CD4-positive, alpha-beta T cell (primary cell): ENCODE data around the gene TMEM215. TPM values are rescaled to one million over a fixed set of nuclear protein-coding genes. Genes with fewer than 3 reads are reported as not detected.

ENCODE experiments used
- ATAC-seq: fragments of 200-7000 bp; cut with Tn5 transposase; one replicate; pipeline ENCODE4 v1.10.0; 2022; ENCODE audit warnings: mild to moderate bottlenecking; ENCODE audit not compliant: poor library complexity
- CTCF ChIA-PET: fragments of 350-600 bp; sonication (Branson Sonifier 250); formaldehyde crosslinking; loops from one replicate; lab custom pipeline; 2021; ENCODE audit warnings: antibody characterized with exemption, inconsistent platforms; lab: Charles Lee
- POLR2A ChIA-PET: fragments of 350-600 bp; sonication (Branson Sonifier 250); formaldehyde crosslinking; loops from one replicate; lab custom pipeline; 2021; ENCODE audit warnings: antibody characterized with exemption, inconsistent platforms; lab: Charles Lee
- DNase-seq, 14 experiments: peaks; one replicate each; pipeline ENCODE4 v3.0.0-alpha.2; 2013 to 2020; ENCODE audit warnings: mixed read lengths in 2 of 14
- H3K27ac ChIP-seq, 2 donors: one replicate each; pipeline versions ENCODE4 v1.5.1 to v1.7.0; 2013; ENCODE audit warnings: low read length in 2 of 2, low read depth in 1 of 2, mild to moderate bottlenecking in 1 of 2
- H3K27me3 ChIP-seq, 2 experiments: 1 replicate in 1 of 2; 2 replicates in 1 of 2; pipeline versions ENCODE4 v1.6.1 to v1.7.0; 2013; ENCODE audit warnings: low read length in 2 of 2, control low read depth in 1 of 2, mild to moderate bottlenecking in 1 of 2, moderate library complexity in 1 of 2; ENCODE audit not compliant: insufficient read depth in 2 of 2, control insufficient read depth in 1 of 2
- H3K36me3 ChIP-seq: one replicate; pipeline ENCODE4 v1.6.1; 2013; ENCODE audit warnings: low read length, control low read depth; ENCODE audit not compliant: insufficient read depth
- H3K4me1 ChIP-seq: one replicate; pipeline ENCODE4 v1.6.1; 2013; ENCODE audit warnings: low read length, control low read depth; ENCODE audit not compliant: insufficient read depth
- H3K4me3 ChIP-seq: one replicate; pipeline ENCODE4 v1.5.1; 2013; ENCODE audit warnings: mild to moderate bottlenecking, low read length, moderate library complexity
- H3K9me3 ChIP-seq, 2 experiments: 1 replicate in 1 of 2; 2 replicates in 1 of 2; pipeline versions ENCODE4 v1.6.1 to v1.7.0; 2013; ENCODE audit warnings: low read length in 2 of 2, mild to moderate bottlenecking in 2 of 2, control low read depth in 1 of 2, moderate library complexity in 1 of 2; ENCODE audit not compliant: control insufficient read depth in 1 of 2, insufficient read depth in 1 of 2
- H3K27ac Mint-ChIP-seq: one replicate; pipeline ENCODE4 v1.8.0; 2020; ENCODE audit warnings: mixed read lengths
- H3K27me3 Mint-ChIP-seq: one replicate; pipeline ENCODE4 v1.8.0; 2021; ENCODE audit warnings: mixed read lengths
- H3K36me3 Mint-ChIP-seq: one replicate; pipeline ENCODE4 v1.8.0; 2021; ENCODE audit warnings: low read depth, mixed read lengths
- H3K4me1 Mint-ChIP-seq: one replicate; pipeline ENCODE4 v1.8.0; 2021; ENCODE audit warnings: low read depth, mixed read lengths
- H3K4me3 Mint-ChIP-seq: one replicate; pipeline ENCODE4 v1.8.0; 2020; ENCODE audit warnings: mild to moderate bottlenecking, mixed read lengths
- H3K9me3 Mint-ChIP-seq: one replicate; pipeline ENCODE4 v1.8.0; 2020; ENCODE audit warnings: mixed read lengths
- CTCF ChIP-seq: fragments of 200-600 bp; IDR thresholded peaks from one replicate; pipeline ENCODE4 v1.8.0; 2022; ENCODE audit warnings: antibody characterized with exemption, mild to moderate bottlenecking
- intact Hi-C, 2 experiments: fragments of 100-400 bp; cut with DNase I in 1 of 2; cut with micrococcal nuclease in 1 of 2; formaldehyde crosslinking; loops; one replicate each; pipeline versions ENCODE4 v1.15.1 to v1.9.0; 2023 to 2025; cut with DNase I, micrococcal nuclease
- total RNA-seq, 174 experiments: library from RNA in 2 of 174; stranded (reverse) in 2 of 174; gene quantifications; one replicate each; pipeline ENCODE4 v1.2.3 and lab custom pipeline; 2021 to 2026

Gene TMEM215
- total RNA-seq, 2 experiments from 2014 or later, result not detected

GRCh38 chr9:32775283-32775682, 8.1 kb upstream of the TMEM215 start:
- ATAC-seq (no peak), DNase-seq (no peak)
- intact Hi-C loops, result no loop called here
- CTCF ChIA-PET, result no interaction called here
- no peaks in the 10 kb centered on the region for H3K36me3 ChIP-seq
- no peak overlapping the region for H3K27ac Mint-ChIP-seq
- no peaks in the 10 kb centered on the region for H3K36me3 Mint-ChIP-seq
- H3K27ac ChIP-seq, result no peak overlapping the region
- H3K4me3 ChIP-seq, result no peak overlapping the region
- POLR2A ChIA-PET, result no interaction called here
- H3K9me3 Mint-ChIP-seq, result peaks cover 28% of the 10 kb centered on the region
- H3K4me3 Mint-ChIP-seq, result no peak overlapping the region
- no peak for TF ChIP-seq CTCF
- peaks cover 32% of the 10 kb centered on the region for H3K27me3 Mint-ChIP-seq
- H3K4me1 Mint-ChIP-seq, result no peaks in the 10 kb centered on the region
- H3K9me3 ChIP-seq, result peaks cover 4 to 22% of the 10 kb centered on the region in 2 experiments
- no peaks in the 10 kb centered on the region for H3K4me1 ChIP-seq
- H3K27me3 ChIP-seq, result peaks cover 0 to 16% of the 10 kb centered on the region in 2 experiments

- Histone ChIP-seq H3K27ac (no peak overlapping the region), H3K4me3 (no peak overlapping the region), H3K9me3 (peaks cover 4 to 22% of the 10 kb centered on the region in 2 experiments), H3K27me3 (peaks cover 0 to 26% of the 10 kb centered on the region in 2 experiments), H3K4me1 (no peaks in the 10 kb centered on the region), H3K36me3 (no peaks in the 10 kb centered on the region)
- ChIA-PET CTCF (no interaction called here), POLR2A (no interaction called here)
- no peak for ATAC-seq
- DNase-seq, result no peak
- peaks cover 27% of the 10 kb centered on the region for H3K9me3 Mint-ChIP-seq
- no peaks in the 10 kb centered on the region for H3K4me1 Mint-ChIP-seq
- no peaks in the 10 kb centered on the region for H3K36me3 Mint-ChIP-seq
- H3K4me3 Mint-ChIP-seq, result no peak overlapping the region
- TF ChIP-seq CTCF, result no peak
- H3K27me3 Mint-ChIP-seq, result peaks cover 41% of the 10 kb centered on the region
- intact Hi-C loops, result no loop called here
- H3K27ac Mint-ChIP-seq, result no peak overlapping the region
These were observed 7.1 kb upstream of the TMEM215 start for GRCh38 chr9:32776201-32776600.

GRCh38 chr9:32782476-32783167, 718 bp upstream of the TMEM215 start:
- Mint-ChIP-seq H3K36me3 (no peaks in the 10 kb centered on the region), H3K9me3 (peaks cover 7% of the 10 kb centered on the region)
- ATAC-seq, result no peak

More at GRCh38 chr9:32782476-32783167, 718 bp upstream of the TMEM215 start:
- no peak overlapping the region for H3K27ac Mint-ChIP-seq
- ChIA-PET CTCF (no interaction called here), POLR2A (no interaction called here)
- Histone ChIP-seq H3K27ac (no peak overlapping the region), H3K4me1 (no peaks in the 10 kb centered on the region), H3K4me3 (no peak overlapping the region), H3K36me3 (no peaks in the 10 kb centered on the region), H3K27me3 (peaks cover 23 to 52% of the 10 kb centered on the region in 2 experiments), H3K9me3 (peaks cover 0 to 20% of the 10 kb centered on the region in 2 experiments)
- no peak overlapping the region for H3K4me3 Mint-ChIP-seq
- H3K4me1 Mint-ChIP-seq, result no peaks in the 10 kb centered on the region
- intact Hi-C loops, result no loop called here
- peaks cover 78% of the 10 kb centered on the region for H3K27me3 Mint-ChIP-seq
- no peak for TF ChIP-seq CTCF
- no peak for DNase-seq
